Raji (cell line): ENCODE results near the gene UTP4.

Experiments
- POLR2A ChIP-seq: IDR thresholded peaks from 2 replicates; pipeline ENCODE4 v1.6.1; 2011; ENCODE audit warnings: low read depth, low read length, control low read depth; ENCODE audit not compliant: insufficient read depth

The UTP4 gene

DNA sequence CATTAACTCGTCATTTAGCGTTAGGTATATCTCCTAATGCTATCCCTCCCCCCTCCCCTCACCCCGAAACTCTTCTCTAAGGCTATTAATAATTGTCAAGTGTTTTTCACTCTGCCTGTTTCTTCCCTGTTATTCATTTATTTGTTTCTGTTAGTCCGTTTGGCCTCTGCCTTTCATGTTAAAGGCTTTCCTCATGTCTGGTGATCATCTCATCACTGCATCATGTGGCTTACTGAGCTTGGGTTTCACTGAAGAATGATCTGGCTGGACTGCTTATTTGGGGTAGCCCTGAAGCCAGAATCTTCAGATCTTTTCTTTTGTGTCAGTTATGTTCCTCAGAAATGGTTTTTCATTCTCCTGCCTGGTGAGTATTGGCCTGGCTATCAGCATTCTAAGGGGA is 9.5 kb downstream of the UTP4 start:
- TF ChIP-seq POLR2A = no peak

DNA sequence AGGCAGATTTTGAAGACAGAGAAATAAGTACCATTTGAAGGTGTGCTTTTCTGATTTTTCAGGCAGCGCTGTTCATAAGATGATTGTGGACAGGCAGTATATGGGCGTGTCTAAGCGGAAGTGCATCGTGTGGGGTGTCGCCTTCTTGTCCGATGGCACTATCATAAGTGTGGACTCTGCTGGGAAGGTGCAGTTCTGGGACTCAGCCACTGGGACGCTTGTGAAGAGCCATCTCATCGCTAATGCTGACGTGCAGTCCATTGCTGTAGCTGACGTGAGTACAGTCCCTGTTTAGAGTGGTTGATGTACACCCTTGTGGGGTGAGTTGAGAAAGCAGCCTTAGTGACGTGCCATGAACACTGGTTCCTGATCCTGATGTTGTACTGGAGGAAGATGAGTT is 10.7 kb downstream of the UTP4 start:
- TF ChIP-seq POLR2A = no peak

DNA sequence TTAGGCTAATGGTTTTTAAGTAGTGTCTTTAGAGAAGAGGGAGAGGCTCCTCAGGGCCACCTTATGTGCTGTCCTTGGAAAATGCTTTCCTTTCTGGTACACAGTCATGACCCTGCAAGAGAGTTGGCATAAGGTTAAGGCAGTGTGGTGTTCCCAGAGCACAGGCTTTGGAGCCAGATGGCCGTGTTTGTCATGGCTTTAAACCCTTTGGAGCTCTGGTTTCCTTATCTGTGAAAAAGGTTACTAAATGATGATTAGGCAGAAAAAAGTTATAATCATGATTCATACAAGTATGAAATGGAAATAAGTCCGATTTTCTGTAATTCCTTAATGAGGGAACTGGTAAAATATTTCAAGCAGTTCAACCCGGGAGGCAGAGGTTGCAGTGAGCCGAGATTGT is 13.2 kb downstream of the UTP4 start:
- no peak for TF ChIP-seq POLR2A

DNA sequence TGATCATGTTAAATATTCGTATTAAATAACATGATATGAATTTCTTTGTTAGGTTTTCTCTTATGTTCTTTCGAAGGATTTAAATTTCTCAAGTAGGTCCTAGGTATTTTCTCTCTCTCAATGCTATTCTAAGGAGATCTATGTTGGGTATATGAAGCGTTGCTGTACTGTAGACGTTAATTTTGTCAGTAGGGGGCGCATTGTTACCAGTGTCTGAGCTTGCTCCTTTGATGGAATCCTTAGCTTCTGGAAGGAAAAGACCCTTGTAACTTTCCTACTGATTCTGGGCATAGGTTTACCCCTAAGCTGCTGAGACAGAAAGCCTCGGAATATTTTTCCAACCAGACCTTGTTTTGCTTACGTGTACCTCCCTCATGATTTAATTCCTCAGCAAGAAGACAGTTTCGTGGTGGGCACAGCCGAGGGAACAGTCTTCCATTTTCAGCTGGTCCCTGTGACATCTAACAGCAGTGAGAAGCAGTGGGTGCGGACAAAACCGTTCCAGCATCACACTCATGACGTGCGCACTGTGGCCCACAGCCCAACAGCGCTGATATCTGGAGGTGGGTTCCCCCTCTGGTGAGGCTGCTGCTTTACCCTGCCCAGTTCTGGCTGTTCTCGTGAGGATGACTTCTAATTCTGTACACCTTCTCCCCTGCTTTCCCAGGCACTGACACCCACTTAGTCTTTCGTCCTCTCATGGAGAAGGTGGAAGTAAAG is 17.9 kb downstream of the UTP4 start:
- TF ChIP-seq POLR2A = no peak

DNA sequence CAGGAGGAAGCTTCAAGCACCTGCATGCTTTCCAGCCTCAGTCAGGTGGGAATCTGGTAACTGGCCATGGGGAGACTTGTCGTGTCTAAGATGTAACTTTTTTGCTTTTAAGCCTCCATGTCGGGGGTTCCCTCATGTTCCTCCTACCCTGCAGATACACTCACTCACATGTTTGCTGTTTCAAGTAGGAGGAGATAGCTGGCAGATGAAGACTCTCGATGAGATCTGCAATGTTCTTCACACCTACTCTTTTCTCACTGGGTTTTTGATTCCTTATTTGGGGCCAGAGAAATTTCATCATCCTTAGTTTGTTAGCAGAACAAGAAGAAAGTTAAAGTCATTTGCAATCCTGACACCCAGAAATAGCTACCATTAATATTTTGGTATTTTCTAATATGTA is 24.7 kb downstream of the UTP4 start:
- no peak for TF ChIP-seq POLR2A

DNA sequence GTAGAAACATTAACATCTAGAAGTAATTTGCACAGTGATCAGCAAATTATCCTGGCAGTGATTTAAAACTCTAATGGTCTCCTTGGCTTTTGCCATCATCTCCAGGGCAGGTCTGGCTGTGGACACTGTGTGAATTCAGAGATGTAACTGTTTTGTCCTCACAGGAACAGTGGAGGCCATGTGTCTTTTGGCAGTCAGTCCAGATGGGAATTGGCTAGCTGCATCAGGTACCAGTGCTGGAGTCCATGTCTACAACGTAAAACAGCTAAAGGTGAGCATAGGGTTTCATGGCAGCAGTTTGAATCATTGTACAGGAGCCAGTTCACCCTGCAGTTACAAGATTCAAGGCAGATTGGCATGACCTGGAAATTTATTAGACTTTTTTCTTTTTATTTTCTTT is 27.7 kb downstream of the UTP4 start:
- TF ChIP-seq POLR2A = no peak

DNA sequence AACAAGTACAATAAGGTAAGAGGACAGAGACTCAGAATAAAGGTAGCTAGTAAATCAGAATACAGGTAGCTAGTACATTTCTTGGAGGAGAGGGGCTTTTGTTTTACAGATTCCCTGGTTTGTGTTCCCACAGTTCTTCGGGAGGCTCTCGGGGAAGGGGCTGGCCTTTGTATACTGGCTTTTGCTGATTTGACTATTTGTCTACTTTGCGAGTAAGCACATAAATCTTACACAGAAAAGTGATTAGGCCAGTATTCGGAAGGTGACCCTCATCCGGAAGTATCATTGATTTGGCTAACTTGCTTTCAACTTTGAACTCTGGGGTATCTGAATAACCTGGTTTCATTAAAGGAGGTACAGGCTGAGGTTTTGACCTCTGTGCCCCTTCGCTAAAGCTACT is 33.1 kb downstream of the UTP4 start:
- TF ChIP-seq POLR2A = no peak

DNA sequence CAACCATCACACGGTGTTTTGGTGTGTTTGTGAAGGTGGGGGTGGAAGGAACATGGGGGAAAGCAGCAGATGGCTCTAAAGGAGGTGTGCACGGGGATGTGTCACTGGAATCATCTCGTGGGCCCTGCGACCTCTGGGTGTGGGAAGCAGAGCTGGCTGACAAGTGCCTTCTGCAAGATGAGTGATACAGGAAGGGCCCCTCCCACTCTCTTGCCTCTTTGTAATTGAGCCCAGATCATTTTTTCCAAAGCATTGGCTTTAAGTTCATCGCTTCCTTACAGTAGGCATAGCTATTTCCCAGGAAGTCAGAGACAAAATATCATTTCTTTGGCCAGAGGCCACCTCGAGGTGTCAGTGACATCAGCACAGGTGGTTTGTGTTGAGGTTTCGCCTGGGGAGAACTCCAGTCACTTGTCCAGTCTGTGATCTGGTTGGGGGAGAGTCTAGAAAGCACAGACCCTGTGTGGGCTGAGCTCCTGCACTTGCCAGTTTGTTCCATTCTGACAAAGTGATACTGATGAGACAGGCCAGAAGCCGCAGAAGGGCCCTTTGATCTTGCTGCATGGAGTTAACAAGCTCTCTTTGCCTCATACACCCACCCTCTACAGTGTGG is 33.9 kb downstream of the UTP4 start:
- TF ChIP-seq POLR2A = no peak

DNA sequence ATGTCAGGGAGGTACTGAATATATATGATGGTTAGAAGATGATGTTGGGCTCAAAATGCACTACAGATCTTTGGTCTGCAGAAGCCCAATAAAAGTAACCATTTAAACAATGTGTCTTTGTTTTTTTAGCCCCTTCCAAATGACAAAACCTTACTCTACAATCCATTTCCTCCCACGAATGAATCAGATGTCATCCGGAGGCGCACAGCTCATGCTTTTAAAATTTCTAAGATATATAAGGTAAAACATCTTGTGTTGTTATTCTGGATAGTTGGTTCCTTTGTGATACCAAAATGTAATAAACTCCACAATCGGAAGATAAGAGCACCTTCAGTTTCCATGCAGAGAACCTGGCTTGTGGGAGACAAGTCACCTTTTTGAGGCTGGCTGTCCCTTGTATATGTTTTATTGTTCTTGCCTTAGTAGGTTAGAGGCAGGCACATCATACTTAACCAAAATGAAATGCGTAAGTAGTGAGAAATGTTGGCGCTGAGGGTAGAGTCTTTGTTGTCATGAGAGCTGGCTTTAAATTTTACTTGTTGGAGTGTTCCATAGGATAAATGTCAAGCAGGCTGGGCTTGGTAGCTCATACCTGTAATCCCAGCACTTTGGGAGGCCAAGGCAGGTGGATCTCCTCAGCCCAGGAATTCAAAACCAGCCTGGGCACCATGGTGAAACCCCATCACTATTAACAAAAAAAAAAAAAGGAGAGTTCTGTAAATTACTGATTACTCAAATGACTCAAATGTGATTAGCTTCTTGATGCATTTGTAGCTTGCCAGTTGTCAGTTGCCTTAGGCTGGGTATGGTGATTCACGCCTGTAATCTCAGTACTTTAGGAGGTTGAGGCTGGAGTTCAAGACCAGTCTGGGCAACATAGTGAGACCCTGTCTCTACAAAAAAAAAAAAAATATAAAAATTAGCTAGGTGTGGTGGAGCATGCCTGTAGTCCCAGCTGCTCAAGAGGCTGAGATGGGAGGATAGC is 34.8 kb downstream of the UTP4 start:
- TF ChIP-seq POLR2A = no peak

DNA sequence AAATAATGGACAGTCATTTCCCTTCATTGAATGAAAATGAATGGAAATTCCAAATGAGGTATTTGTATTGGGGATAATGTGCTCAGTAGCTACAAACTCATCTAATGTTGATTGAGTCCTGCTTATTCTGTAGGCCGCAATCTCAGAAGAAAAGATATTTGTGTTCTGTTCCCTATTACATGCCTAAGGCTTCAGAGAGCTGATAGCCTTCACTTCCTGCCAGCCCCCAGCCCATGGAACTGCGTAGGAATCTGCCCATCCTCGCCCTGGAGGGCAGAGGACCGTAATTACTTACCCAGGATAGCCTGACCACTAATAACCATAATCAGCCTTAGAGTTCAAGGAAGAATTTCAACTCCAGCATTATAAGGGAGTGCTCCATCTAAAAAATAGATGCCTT is 36.6 kb downstream of the UTP4 start:
- no peak for TF ChIP-seq POLR2A

DNA sequence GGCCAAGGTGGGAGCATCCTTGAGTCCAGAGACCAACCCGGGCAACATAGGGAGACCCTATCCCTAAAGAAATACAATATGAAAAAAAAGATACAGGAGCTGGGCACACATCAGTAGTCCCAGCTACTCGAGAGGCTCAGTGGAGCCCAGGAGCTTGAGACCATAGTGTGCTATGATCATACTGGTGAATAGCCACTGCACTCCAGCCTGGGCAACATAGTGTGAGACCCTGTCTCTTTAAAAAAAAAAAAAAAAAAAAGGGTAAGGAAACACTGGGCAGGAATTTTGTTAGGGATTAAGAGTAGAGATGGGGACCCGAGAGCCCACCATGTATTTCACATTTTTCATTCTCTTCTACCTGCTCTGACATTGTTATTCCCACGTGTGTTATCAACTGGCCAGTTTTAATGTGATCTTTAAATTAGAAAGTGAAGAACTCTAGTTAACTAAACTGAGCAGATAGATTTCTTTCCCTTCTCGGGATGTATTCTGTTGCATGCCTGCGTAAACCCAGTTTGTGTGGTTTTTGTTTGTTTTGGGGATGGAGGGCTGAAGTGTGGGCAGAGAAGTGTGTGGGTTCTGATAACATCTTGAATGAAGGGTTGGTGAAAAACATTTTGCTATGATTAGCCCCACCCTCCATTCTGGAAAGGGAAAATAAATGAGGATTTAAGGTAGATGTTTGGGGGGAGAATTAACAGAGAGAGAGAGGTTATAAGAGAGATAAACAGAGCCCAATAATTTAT is 37.3 kb downstream of the UTP4 start:
- TF ChIP-seq POLR2A = no peak

DNA sequence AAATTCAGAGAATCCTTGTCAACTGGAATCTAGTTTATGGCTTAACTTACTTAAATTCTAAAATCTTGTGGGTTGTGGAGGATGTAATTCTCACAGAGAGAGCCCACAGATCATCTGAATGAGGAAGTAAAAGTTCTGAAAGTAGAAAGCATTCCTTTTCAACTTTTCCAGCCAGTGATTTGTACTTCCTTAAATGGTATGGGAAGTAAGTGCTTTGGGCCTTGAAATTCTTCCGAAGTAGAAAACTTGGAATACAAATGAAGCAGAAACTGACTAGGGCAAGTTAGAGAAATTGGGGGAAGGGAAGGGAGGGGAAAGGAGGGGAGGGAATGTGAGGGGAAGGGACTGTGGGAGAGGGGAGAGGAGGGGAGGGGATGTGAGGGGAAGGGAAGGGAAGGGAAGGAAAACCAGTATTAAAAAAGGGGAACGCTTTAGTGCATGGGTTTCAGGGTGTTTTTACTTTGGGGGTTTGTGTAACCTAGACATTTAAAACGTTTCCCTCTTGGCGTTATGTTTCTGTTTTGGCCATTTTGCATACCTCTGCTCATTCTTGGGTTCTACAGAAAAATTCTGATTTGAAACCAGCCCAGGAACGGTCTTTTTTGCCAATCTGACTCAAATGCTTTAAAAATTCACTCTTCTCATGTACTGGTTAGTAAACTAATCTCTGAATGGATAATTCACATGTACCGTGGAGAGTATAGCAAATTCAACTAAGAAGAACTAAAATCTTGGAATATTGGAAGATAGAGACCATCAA is 39.1 kb downstream of the UTP4 start:
- no peak for TF ChIP-seq POLR2A

DNA sequence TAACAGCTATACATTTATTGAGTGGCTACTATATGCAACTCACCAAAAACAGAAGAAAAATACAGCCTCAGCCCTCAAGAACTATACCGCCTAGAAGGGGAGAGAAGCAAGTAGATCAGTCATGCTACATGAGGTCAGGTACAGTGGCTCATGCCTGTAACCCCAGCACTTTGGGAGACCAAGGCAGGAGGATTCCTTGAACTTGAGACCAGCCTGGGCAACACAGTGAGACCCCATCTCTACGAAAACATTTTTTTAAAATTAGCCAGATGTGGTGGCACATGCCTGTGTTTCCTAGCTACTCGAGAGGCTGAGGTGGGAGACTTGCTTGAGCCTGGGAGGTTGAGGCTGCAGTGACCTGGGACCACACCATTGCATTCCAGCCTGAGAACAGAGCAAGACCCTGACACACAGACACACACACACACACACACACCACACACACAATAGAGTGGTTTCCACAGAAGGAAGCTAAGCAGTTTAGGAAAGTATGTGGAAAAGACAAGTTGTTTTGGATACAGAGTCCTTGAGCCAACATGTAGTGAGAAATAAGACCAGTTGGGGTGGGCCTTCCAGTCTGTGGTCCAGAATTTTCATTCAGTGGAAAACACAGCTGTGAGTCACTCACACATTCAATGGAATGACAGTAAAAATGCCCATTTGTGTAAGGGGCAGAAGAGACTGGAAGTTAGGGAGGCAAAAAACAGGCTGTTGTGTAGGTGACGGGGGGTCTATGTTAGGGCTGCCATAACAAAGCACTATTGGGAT is 43.8 kb downstream of the UTP4 start:
- TF ChIP-seq POLR2A = no peak
